HCT116 (cell line): ENCODE measurements around the gene GRIP1. TPM values are rescaled to one million over a fixed set of nuclear protein-coding genes. Genes with fewer than 3 reads are reported as not detected.

Source experiments
- ATAC-seq: fragments of 200-7000 bp; cut with Tn5 transposase; 2 replicates; pipeline ENCODE4 v1.9.1; 2020; ENCODE audit warnings: mild to moderate bottlenecking, moderate library complexity
- BruUV-seq: library from RNA; stranded (reverse); fragments of 400-500 nt; replicated peaks from 2 replicates; lab custom pipeline; 2021; lab: Mats Ljungman, UMichigan
- CTCF ChIA-PET: fragments of 300-600 bp; sonication (Branson Sonifier 250); formaldehyde crosslinking; loops from one replicate; lab custom pipeline; 2021; ENCODE audit warnings: antibody characterized with exemption; lab: Charles Lee
- POLR2A ChIA-PET: fragments of 300-600, 350-600 bp; sonication (Branson Sonifier 250); formaldehyde crosslinking; loops from one replicate; lab custom pipeline; 2021; ENCODE audit warnings: antibody characterized with exemption; lab: Charles Lee
- RAD21 ChIA-PET, 2 experiments: fragments of 300-600 bp; sonication (Branson Sonifier 250); formaldehyde crosslinking; loops; one replicate each; lab custom pipeline; 2023; ENCODE audit warnings: low total read pairs in 2 of 2; ENCODE audit not compliant: uncharacterized antibody in 2 of 2, unreplicated experiment in 2 of 2, low non-redundant PET in 1 of 2; lab: Charles Lee
- DNase-seq: peaks from one replicate; pipeline ENCODE4 v3.0.0-alpha.2; 2010; ENCODE audit warnings: low read depth, low spot score
- H2AFZ ChIP-seq: fragments of 200-600 bp; shearing (Covaris generic), sonication (generic); 2 replicates; pipeline ENCODE4 v1.6.1; 2017; ENCODE audit warnings: low read depth, mixed run types, mixed read lengths, antibody characterized with exemption, low read length; ENCODE audit not compliant: poor library complexity, severe bottlenecking
- H3K27ac ChIP-seq: 2 replicates; pipeline ENCODE4 v1.5.1; 2012; ENCODE audit warnings: low read depth, low read length
- H3K27me3 ChIP-seq: fragments of 200-600 bp; sonication (generic); 2 replicates; pipeline ENCODE4 v1.6.1; 2016; ENCODE audit warnings: mixed run types, low read length, mixed read lengths; ENCODE audit not compliant: insufficient read depth
- H3K36me3 ChIP-seq, 2 experiments: fragments of 200-500 bp in 1 of 2; fragments of 200-600 bp in 1 of 2; sonication (Bioruptor generic) in 1 of 2; sonication (generic) in 1 of 2; 2 replicates each; pipeline versions ENCODE4 v1.5.1 to v1.6.1; 2014 to 2016; ENCODE audit warnings: low read length in 2 of 2, inconsistent platforms in 1 of 2, mixed read lengths in 1 of 2, mixed run types in 1 of 2; ENCODE audit not compliant: insufficient read depth in 2 of 2, control insufficient read depth in 1 of 2
- H3K4me1 ChIP-seq, 2 experiments: fragments of 200-600 bp in 1 of 2; sonication (generic) in 1 of 2; 2 replicates each; pipeline versions ENCODE4 v1.5.1 to v1.6.1; 2012 to 2017; ENCODE audit warnings: low read length in 2 of 2, inconsistent platforms in 1 of 2, mild to moderate bottlenecking in 1 of 2, mixed read lengths in 1 of 2, mixed run types in 1 of 2, moderate library complexity in 1 of 2; ENCODE audit not compliant: insufficient read depth in 2 of 2, control insufficient read depth in 1 of 2
- H3K4me2 ChIP-seq: fragments of 200-600 bp; sonication (generic); 2 replicates; pipeline ENCODE4 v1.6.1; 2017; ENCODE audit warnings: mixed run types, low read length, mixed read lengths
- H3K4me3 ChIP-seq, 2 experiments: fragments of 200-600 bp in 1 of 2; sonication (generic) in 1 of 2; replicated peaks in 1 of 2; 2 replicates each; pipeline ENCODE4 v1.5.1; 2011 to 2016; ENCODE audit warnings: low read length in 2 of 2, control low read depth in 1 of 2, low read depth in 1 of 2, mild to moderate bottlenecking in 1 of 2, mixed read lengths in 1 of 2, mixed run types in 1 of 2
- H3K79me2 ChIP-seq: fragments of 200-600 bp; sonication (generic); 2 replicates; pipeline ENCODE4 v1.6.1; 2017; ENCODE audit warnings: mild to moderate bottlenecking, mixed run types, low read length, moderate library complexity, mixed read lengths; ENCODE audit not compliant: insufficient read depth
- H3K9ac ChIP-seq: fragments of 200-600 bp; sonication (generic); 2 replicates; pipeline ENCODE4 v1.6.1; 2016; ENCODE audit warnings: low read length, mixed read lengths
- H3K9me2 ChIP-seq: fragments of 200-600 bp; sonication (generic), shearing (Covaris generic); 2 replicates; pipeline ENCODE4 v1.6.1; 2017; ENCODE audit warnings: mixed run types, mild to moderate bottlenecking, moderate library complexity; ENCODE audit not compliant: insufficient read depth
- H3K9me3 ChIP-seq, 2 experiments: fragments of 200-500 bp in 1 of 2; fragments of 200-600 bp in 1 of 2; sonication (Bioruptor generic) in 1 of 2; sonication (generic) in 1 of 2; 2 replicates each; pipeline ENCODE4 v1.6.1; 2014 to 2017; ENCODE audit warnings: low read length in 2 of 2, mixed read lengths in 2 of 2, inconsistent platforms in 1 of 2, low read depth in 1 of 2, mild to moderate bottlenecking in 1 of 2, mixed run types in 1 of 2, moderate library complexity in 1 of 2; ENCODE audit not compliant: control insufficient read depth in 1 of 2, insufficient read depth in 1 of 2
- H4K20me1 ChIP-seq: fragments of 200-600 bp; sonication (generic), shearing (Covaris generic); 2 replicates; pipeline ENCODE4 v1.6.1; 2017; ENCODE audit warnings: mixed run types, mild to moderate bottlenecking, moderate library complexity; ENCODE audit not compliant: insufficient read depth
- CBX3 ChIP-seq: IDR thresholded peaks from 2 replicates; pipeline ENCODE4 v1.6.1; 2012; ENCODE audit warnings: low read depth
- CEBPB ChIP-seq: IDR thresholded peaks from 2 replicates; pipeline ENCODE4 v1.6.1; 2012; ENCODE audit warnings: low read depth
- ELF1 ChIP-seq: IDR thresholded peaks from 2 replicates; pipeline ENCODE4 v1.6.1; 2012; ENCODE audit warnings: low read depth, borderline replicate concordance
- EZH2 ChIP-seq: fragments of 200-600 bp; sonication (generic); IDR thresholded peaks from 2 replicates; pipeline ENCODE4 v1.6.1; 2017; ENCODE audit warnings: antibody characterized with exemption, mixed run types
- EZH2phosphoT487 ChIP-seq: fragments of 200-600 bp; IDR thresholded peaks from 2 replicates; pipeline ENCODE4 v1.6.1; 2018; ENCODE audit warnings: antibody characterized with exemption, borderline replicate concordance
- JUND ChIP-seq: IDR thresholded peaks from 2 replicates; pipeline ENCODE4 v1.6.1; 2012
- POLR2A ChIP-seq: IDR thresholded peaks from 2 replicates; pipeline ENCODE4 v1.7.0; 2011; ENCODE audit warnings: borderline replicate concordance; ENCODE audit not compliant: insufficient read depth, insufficient read length; ENCODE audit errors: extremely low read depth
- POLR2AphosphoS5 ChIP-seq: IDR thresholded peaks from 2 replicates; pipeline ENCODE4 v1.6.1; 2011; ENCODE audit warnings: mild to moderate bottlenecking, low read depth, low read length, moderate library complexity
- RAD21 ChIP-seq: IDR thresholded peaks from 2 replicates; pipeline ENCODE4 v1.6.1; 2012; ENCODE audit warnings: low read depth, mild to moderate bottlenecking
- SIN3A ChIP-seq: IDR thresholded peaks from 2 replicates; pipeline ENCODE4 v1.6.1; 2012; ENCODE audit warnings: low read depth
- SP1 ChIP-seq: IDR thresholded peaks from 2 replicates; pipeline ENCODE4 v1.6.1; 2012; ENCODE audit warnings: low read depth
- SRF ChIP-seq: IDR thresholded peaks from 2 replicates; pipeline ENCODE4 v1.6.1; 2012; ENCODE audit warnings: low read depth
- TCF7L2 ChIP-seq: IDR thresholded peaks from 2 replicates; pipeline ENCODE4 v1.7.0; 2011; ENCODE audit warnings: borderline replicate concordance, inconsistent platforms; ENCODE audit not compliant: insufficient read depth, insufficient read length; ENCODE audit errors: extremely low read depth
- ZFX ChIP-seq: fragments of 450-650 bp; IDR thresholded peaks from 2 replicates; pipeline ENCODE4 v1.6.1; 2017
- intact Hi-C: fragments of 100-400 bp; cut with micrococcal nuclease; formaldehyde crosslinking; loops from 2 replicates; pipeline ENCODE4 v1.10.0; 2022
- total RNA-seq: library from RNA; stranded (reverse); gene quantifications from one replicate; pipeline ENCODE4 v1.2.1, GENCODE V29; 2021; ENCODE audit not compliant: unreplicated experiment
- TF ChIP-seq, protein P1 (sequence below): IDR thresholded peaks from 2 replicates; pipeline ENCODE4 v1.6.1; 2012
- TF ChIP-seq, protein P2 (sequence below), 3 experiments: fragments of 200-600 bp in 1 of 3; sonication (generic) in 1 of 3; IDR thresholded peaks in 2 of 3; conservative IDR thresholded peaks in 1 of 3; 2 replicates each; pipeline ENCODE4 v1.5.1; 2012 to 2017; ENCODE audit warnings: low read depth in 2 of 3, low read length in 2 of 3, antibody characterized with exemption in 1 of 3, borderline replicate concordance in 1 of 3, control low read depth in 1 of 3, mild to moderate bottlenecking in 1 of 3, mixed read lengths in 1 of 3, mixed run types in 1 of 3, moderate library complexity in 1 of 3; ENCODE audit not compliant: insufficient read depth in 1 of 3
- TF ChIP-seq, protein P3 (sequence below): IDR thresholded peaks from 2 replicates; pipeline ENCODE4 v1.6.1; 2012; ENCODE audit warnings: low read depth
- TF ChIP-seq, protein P4 (sequence below): IDR thresholded peaks from 2 replicates; pipeline ENCODE4 v1.6.1; 2011; ENCODE audit warnings: mild to moderate bottlenecking, low read length, moderate library complexity; ENCODE audit not compliant: insufficient replicate concordance; ENCODE audit errors: extremely low read depth
- TF ChIP-seq, protein P5 (sequence below): IDR thresholded peaks from 2 replicates; pipeline ENCODE4 v1.6.1; 2012

Gene GRIP1
- total RNA-seq, 1 experiment from 2014 or later: not detected

DNA sequence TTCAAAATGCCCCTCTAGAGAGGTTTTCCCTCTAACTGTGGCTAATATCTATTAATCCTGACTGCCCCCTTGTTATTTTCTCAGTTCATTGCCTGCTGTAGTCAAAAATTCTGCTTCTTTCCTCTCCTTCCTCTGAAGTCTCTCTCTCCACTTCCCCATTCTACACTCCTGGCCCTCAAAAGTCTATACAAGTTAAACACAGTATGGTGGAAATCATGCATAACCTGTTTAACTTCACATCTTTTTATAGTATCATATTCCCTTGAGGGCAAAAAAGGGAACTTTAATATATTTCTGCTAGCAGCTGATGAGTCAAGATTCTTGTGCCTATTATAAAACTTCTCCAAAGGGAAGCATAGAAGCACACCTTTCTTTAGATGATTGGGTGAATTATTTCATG lies 16.7 kb downstream of the GRIP1 start:
- no peaks in the 10 kb centered on the region; the same call in 1 of the 2 replicates for H4K20me1 ChIP-seq
- H3K36me3 ChIP-seq: no peaks in the 10 kb centered on the region
- ATAC-seq (no peak), DNase-seq (no peak)
- no peak overlapping the region for H3K9ac ChIP-seq
- POLR2A ChIA-PET: no interaction called here
- intact Hi-C loops: no loop called here
- no peaks in the 10 kb centered on the region for H3K79me2 ChIP-seq
- peaks cover 35% of the 10 kb centered on the region for H3K27me3 ChIP-seq
- H3K9me3 ChIP-seq: no peaks in the 10 kb centered on the region
- no peaks in the 10 kb centered on the region for H3K4me1 ChIP-seq
- no peak overlapping the region for H2AFZ ChIP-seq
- H3K4me2 ChIP-seq: no peak overlapping the region
- H3K27ac ChIP-seq: no peak overlapping the region
- RAD21 ChIA-PET: no interaction called here
- H3K4me3 ChIP-seq: no peak overlapping the region
- CTCF ChIA-PET: no interaction called here
- TF ChIP-seq JUND (no peak), SRF (no peak), RAD21 (no peak), ELF1 (no peak), POLR2A (no peak), CBX3 (no peak), SIN3A (no peak), SP1 (no peak), EZH2 (no peak), POLR2AphosphoS5 (no peak), EZH2phosphoT487 (no peak), TCF7L2 (no peak), CEBPB (no peak), ZFX (no peak)
- TF ChIP-seq, protein P1, sequence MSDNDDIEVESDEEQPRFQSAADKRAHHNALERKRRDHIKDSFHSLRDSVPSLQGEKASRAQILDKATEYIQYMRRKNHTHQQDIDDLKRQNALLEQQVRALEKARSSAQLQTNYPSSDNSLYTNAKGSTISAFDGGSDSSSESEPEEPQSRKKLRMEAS: no peak
- TF ChIP-seq, protein P2, sequence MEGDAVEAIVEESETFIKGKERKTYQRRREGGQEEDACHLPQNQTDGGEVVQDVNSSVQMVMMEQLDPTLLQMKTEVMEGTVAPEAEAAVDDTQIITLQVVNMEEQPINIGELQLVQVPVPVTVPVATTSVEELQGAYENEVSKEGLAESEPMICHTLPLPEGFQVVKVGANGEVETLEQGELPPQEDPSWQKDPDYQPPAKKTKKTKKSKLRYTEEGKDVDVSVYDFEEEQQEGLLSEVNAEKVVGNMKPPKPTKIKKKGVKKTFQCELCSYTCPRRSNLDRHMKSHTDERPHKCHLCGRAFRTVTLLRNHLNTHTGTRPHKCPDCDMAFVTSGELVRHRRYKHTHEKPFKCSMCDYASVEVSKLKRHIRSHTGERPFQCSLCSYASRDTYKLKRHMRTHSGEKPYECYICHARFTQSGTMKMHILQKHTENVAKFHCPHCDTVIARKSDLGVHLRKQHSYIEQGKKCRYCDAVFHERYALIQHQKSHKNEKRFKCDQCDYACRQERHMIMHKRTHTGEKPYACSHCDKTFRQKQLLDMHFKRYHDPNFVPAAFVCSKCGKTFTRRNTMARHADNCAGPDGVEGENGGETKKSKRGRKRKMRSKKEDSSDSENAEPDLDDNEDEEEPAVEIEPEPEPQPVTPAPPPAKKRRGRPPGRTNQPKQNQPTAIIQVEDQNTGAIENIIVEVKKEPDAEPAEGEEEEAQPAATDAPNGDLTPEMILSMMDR (IDR thresholded peaks at IDR 0.05 in 2 of 3, conservative IDR thresholded peaks at IDR 0.05 in 1 of 3; ENCODE audit: borderline replicate concordance in 1 of 3, insufficient read depth in 1 of 3, low read depth in 2 of 3, low read length in 2 of 3): no peak
- TF ChIP-seq, protein P3, sequence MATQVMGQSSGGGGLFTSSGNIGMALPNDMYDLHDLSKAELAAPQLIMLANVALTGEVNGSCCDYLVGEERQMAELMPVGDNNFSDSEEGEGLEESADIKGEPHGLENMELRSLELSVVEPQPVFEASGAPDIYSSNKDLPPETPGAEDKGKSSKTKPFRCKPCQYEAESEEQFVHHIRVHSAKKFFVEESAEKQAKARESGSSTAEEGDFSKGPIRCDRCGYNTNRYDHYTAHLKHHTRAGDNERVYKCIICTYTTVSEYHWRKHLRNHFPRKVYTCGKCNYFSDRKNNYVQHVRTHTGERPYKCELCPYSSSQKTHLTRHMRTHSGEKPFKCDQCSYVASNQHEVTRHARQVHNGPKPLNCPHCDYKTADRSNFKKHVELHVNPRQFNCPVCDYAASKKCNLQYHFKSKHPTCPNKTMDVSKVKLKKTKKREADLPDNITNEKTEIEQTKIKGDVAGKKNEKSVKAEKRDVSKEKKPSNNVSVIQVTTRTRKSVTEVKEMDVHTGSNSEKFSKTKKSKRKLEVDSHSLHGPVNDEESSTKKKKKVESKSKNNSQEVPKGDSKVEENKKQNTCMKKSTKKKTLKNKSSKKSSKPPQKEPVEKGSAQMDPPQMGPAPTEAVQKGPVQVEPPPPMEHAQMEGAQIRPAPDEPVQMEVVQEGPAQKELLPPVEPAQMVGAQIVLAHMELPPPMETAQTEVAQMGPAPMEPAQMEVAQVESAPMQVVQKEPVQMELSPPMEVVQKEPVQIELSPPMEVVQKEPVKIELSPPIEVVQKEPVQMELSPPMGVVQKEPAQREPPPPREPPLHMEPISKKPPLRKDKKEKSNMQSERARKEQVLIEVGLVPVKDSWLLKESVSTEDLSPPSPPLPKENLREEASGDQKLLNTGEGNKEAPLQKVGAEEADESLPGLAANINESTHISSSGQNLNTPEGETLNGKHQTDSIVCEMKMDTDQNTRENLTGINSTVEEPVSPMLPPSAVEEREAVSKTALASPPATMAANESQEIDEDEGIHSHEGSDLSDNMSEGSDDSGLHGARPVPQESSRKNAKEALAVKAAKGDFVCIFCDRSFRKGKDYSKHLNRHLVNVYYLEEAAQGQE: no peak
- TF ChIP-seq, protein P4, sequence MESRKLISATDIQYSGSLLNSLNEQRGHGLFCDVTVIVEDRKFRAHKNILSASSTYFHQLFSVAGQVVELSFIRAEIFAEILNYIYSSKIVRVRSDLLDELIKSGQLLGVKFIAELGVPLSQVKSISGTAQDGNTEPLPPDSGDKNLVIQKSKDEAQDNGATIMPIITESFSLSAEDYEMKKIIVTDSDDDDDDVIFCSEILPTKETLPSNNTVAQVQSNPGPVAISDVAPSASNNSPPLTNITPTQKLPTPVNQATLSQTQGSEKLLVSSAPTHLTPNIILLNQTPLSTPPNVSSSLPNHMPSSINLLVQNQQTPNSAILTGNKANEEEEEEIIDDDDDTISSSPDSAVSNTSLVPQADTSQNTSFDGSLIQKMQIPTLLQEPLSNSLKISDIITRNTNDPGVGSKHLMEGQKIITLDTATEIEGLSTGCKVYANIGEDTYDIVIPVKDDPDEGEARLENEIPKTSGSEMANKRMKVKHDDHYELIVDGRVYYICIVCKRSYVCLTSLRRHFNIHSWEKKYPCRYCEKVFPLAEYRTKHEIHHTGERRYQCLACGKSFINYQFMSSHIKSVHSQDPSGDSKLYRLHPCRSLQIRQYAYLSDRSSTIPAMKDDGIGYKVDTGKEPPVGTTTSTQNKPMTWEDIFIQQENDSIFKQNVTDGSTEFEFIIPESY: no peak
- TF ChIP-seq, protein P5, sequence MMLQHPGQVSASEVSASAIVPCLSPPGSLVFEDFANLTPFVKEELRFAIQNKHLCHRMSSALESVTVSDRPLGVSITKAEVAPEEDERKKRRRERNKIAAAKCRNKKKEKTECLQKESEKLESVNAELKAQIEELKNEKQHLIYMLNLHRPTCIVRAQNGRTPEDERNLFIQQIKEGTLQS: no peak
- BruUV-seq: no TSS peak
- no peaks in the 10 kb centered on the region for H3K9me2 ChIP-seq
